H4 (cell line): Measurements from ENCODE around the gene ZNF26. TPM values are rescaled to one million over a fixed set of nuclear protein-coding genes. Genes with fewer than 3 reads are reported as not detected.
"Not testable (repeated sequence)": the region's sequence is repeated elsewhere in the genome, so short reads cannot be mapped to it uniquely, and the experiment has no call there.

Experiments used
- DNase-seq: peaks from one replicate; pipeline ENCODE4 v3.0.0-alpha.2; 2015; ENCODE audit warnings: low spot score
- total RNA-seq: library from RNA; depleted of rRNA; stranded (reverse); fragments of >200 nt; shearing (Covaris generic); gene quantifications from 2 replicates; pipeline ENCODE4 v1.2.3, GENCODE V29; 2014; rRNA removed

The ZNF26 gene
- total RNA-seq: 4.1 TPM in 2 replicates

DNA sequence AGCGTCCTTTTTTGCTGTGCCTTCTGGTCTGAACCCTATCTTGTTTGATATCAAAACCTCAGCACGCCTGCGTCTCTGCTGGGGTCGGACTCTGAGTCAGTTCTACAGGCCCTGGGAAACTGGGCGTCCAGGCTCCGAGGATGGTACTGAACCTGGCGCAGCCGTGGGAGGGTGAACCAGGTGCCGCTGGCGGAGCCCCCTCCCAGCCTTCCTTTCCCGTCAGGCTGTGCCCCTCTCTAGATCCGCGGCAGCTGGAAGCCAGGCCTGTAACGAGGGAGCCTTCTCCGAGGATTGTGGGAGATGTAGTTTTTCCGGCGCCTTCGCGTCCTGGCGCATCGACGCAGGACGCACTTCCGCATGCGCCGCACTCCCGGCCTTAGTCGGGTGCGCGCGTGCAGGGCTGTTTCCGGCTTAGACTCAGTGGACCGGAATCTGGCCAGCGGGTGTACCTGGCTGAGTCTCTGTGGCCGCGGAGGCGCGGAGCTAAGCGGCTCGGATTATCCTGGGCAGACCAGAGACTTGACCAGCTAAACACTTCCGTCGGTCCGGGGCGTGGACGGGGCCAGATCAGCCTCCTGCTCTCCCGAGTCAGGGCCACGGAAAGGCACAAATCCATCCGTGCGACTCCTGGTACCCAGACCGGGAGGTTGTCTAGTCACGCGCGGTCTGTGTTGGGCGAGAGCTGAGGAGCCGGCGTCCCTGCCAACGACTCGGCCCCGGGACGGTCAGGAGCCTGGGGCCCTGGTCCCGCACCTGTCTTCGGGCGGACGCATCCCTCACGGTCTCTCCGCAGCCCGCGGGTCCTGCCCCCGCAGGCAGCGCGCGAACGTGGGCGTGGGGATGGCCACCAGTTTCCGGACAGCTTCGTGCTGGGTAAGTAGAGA, at the start of gene ZNF26:
Gene ZNF26, plus strand, starts transcription at position 367 of the 884 bp plus-strand sequence. Its CDS starts 474 bp downstream, at position 841.
- peak; percentile 86 for DNase-seq

DNA sequence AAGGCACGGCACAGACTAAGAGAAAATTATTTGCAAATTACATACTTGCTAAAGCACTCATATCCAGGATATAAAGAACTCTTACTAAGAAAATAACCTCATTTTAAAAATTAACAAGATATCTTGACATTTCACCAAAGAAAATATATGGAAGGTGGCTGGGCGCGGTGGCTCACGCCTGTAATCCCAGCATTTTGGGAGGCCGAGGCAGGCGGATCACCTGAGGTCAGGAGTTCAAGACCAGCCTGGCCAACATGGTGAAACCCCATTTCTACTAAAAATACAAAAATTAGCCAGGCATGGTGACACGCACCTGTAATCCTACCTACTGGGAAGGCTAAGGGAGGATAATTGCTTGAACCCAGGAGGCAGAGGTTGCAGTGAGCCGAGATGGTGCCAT, 49.2 kb upstream of the ZNF26 start:
- DNase-seq: not testable (repeated sequence)

DNA sequence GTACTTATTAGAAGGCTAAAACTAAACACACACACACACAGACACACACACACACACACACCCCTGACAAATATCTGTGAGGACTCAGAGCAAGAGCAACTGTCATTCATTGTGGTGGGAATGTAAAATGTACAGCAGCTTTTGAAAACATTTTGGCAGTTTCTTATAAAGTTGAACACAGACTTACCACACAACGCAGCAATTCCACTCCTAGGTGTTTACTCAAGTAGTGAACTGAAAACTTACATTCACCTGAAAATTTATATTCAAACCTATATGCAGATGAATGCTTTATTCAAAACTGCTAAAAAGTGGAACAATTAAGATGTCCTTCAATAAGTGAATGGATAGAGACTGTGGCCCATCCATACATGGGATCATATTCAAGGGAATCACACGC, 48.7 kb upstream of the ZNF26 start:
- no peak for DNase-seq

DNA sequence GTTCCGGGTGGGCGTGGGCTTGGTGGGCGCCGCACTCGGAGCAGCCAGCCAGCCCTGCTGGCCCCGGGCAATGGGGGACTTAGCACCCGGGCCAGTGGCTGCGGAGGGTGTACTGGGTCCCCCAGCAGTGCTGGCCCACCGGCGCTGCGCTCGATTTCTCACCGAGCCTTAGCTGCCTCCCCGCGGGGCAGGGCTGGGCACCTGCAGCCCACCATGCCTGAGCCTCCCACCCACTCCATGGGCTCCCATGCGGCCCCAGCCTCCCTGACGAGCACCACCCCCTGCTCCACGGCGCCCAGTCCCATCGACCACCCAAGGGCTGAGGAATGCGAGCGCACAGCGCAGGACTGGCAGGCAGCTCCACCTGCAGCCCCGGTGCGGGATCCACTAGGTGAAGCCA, 47.4 kb upstream of the ZNF26 start:
- DNase-seq: not testable (repeated sequence)

- no peak for DNase-seq
These were observed 46.0 kb upstream of the ZNF26 start for GRCh38 chr12:132940071-132940719.

DNA sequence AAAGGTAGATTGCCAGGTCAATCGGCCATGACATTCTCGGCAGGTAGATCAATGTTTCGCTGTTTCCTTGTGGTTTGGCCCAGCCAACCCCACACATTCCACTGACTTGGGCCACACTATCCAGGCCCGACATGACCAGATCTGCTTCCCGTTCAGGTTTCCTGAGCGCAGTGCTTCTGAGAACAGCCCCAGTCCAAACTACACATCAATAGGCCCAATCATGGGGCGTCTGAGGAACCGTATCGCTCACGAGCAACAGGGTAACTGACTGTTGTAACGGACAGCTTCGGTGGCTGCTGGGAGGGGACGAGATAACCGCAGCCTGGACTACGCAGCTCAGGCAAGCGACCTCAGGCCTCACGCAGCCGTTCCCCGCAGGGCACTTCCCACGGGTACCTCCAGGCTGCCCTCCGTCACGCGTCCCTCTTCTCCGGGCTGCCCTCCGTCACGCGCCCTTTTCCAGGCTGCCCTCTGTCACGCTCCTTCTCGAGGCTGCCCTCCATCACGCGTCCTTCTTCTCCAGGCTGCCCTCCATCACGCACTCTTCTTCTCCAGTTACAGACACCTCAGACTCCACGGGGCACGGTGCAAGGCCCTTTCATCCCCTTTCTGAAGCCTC, 44.7 kb upstream of the ZNF26 start:
- no peak for DNase-seq

DNA sequence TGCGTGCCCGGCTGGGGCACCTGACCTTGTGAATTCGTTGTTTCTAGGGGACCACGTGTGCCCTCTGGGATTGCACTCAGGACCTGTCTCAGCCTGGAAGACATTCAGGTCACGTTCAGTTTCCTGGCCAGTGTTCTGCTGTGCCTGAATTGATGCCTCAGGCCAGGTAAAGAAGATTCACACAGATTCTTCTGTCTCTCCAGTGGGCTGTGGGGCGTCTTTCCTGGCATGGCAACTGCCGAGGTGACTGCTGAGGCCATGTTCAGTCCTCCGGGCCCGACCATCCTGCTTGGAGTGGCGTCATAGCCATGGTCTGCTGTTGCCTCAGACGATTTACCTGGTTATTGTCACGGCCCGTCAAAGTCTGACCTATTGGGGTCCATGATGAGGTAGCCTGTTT, 43.6 kb upstream of the ZNF26 start:
- DNase-seq: no peak

DNA sequence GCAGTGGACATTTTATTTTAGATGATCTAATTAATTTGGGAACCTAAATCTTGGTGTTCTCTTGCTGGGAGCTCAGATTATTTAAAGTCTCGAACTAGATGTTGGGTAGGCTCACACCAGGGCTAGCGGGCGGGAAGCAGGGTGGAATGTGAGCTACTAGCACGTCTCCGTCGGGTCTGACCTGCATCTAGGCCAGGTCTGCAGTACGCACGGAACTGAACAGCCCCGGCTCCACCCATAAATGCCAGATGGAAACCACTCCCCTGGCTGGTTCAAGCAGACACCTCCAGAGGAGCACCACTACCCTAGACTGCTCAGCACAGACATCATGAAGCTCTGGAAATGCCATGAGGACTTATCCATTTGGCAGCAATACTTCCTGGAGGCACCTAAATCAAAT, 40.4 kb upstream of the ZNF26 start:
- no peak for DNase-seq

DNA sequence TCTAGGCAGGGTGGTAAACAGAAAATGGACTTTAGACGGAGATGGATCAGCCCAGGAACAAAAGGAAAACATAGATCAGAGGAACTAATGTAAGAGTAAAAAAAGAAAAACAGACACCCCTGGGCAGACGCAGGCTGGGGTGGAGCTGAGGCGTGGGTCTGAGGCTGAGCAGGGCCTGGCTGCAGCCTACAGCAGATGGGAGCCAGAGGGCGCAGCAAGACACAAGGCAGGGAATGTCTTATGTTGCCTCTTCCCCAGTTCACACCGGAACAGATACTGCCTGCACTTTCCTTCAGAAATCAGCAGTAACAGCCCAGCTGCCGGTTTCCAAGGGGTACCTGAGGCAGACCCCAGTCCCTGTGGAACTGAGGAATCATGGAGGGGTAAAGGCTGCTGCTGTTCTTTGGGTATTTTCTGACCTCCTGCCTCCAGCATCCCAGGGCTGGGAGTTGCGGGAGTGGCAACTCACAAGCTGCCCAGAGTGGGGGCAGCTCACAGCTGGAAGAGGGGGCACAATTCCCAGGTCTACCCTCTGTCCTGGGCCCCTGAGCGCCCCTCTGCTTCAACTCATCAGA, 39.8 kb upstream of the ZNF26 start:
- DNase-seq: no peak

GRCh38 chr12:132948146-132949066, 37.8 kb upstream of the ZNF26 start:
- no peak for DNase-seq

DNA sequence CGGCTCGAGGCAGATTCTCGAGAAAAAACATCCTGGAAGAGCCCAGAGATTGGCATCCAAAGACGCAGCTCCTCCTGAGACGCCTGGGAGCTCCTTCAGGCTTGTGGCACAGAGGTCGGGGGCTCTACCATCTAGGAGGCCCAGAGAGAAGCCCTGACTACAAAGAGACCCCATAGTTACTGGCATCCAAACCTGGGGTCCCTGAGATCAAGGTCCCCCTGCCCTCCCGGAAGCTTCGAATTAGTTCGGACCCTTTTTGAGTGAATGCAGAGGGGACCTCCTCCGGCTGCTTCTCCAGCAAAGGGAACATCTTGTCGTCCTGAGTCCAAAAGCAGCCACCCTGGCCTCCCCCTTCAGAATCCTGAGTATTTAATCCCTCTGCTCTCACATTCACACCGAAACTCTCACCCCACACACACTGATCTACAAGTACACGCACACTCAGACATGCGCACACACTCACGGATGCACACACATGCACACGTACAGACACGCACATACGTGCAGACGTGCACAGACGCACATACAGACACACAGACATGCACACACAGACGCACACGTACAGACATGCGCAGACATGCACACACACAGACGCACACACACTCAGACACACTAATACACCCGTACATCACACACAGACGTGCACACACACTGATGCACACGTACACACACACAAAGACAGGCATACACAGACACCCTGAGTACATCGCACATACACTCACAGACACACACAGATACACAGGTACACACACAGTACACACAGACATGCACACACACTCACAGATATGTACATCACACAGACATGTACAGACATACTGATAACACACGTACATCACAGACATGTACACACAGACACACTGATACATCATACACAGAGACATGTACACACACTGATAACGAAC, 36.0 kb upstream of the ZNF26 start:
- no peak for DNase-seq

DNA sequence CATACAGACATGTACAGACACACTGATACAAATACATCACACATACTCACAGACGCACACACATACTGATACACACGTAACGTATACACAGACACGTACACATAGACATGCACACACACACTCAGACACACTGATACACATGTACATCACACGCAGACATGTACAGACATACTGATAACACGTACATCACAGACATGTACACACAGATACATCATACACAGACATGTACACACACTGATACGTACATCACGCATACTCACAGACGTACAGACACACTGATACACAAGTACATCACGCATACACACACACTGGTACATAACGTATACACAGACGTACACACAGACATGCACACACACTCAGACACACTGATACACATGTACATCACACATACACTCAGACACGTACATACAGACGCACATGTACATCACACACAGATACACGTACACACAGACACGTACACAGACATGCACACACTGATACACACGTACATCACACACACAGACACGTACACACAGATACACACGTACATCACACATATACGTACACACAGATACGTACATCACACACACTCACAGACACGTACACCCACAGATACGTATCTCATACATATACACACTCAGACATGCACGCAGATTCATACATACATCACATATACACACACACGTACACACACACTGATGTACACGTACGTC, 35.2 kb upstream of the ZNF26 start:
- no peak for DNase-seq

DNA sequence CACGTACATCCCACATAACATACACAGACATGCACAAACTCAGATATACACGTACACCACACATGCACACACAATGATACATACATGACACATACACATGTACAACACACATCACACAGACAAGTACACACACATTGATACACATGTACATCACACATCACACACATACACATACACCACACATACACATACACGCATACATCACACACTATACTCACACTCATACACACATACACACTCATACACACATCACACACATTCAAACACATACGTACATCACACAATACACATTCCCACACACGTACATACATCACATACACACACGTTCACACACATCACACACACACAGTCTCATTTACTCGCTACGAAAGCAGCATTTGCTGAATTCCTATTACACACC, 34.5 kb upstream of the ZNF26 start:
- DNase-seq: no peak

GRCh38 chr12:132952371-132953162, 33.6 kb upstream of the ZNF26 start:
- DNase-seq: no peak

- DNase-seq: no peak
These were observed 33.1 kb upstream of the ZNF26 start for GRCh38 chr12:132953163-132953425.

GRCh38 chr12:132953771-132954170, 32.4 kb upstream of the ZNF26 start:
- DNase-seq: no peak

DNA sequence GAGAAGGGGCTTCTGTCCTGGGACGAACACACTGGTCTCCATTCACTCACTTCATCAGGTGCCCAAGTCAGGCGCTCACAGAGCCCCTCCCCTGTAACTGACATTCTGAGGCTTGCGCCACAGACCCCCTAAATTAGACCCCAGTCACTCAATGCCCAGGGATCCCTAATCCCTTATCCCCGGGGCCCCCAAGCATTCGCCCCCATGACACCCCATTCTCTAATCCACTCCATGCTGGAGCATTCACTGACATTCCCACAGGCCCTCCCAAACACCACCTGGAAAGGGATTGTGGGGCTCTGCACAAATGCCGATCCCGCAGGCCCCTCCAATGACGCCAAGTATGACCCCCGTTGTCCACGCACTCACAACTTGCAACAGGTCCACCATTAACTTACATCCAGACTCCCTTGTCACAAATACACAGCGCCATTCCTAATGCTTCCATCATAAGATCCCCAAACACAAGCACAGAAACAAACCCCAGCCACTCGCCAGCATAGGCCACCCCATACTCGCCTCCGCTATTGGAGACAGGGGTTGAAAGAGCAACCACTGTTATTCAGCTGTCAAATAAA, 31.6 kb upstream of the ZNF26 start:
- no peak for DNase-seq
